HepG2 (cell line): ENCODE measurements around the gene PRDX5. TPM values are rescaled to one million over a fixed set of nuclear protein-coding genes. Genes with fewer than 3 reads are reported as not detected.

Experiments
- IKZF4 ChIP-seq: sonication (generic); formaldehyde crosslinking; IDR thresholded peaks from 2 replicates; pipeline ENCODE4 v1.5.1; 2020; ENCODE audit warnings: borderline replicate concordance, mild to moderate bottlenecking, low read depth, missing genetic modification reagents; ENCODE audit errors: not compliant biosample characterization
- ZBTB21 ChIP-seq: sonication (generic); formaldehyde crosslinking; IDR thresholded peaks from 2 replicates; pipeline ENCODE4 v1.4.0; 2020; ENCODE audit warnings: missing genetic modification reagents
- ZFP36L1 ChIP-seq: sonication (generic); formaldehyde crosslinking; IDR thresholded peaks from 2 replicates; pipeline ENCODE4 v1.8.0; 2022; ENCODE audit warnings: mild to moderate bottlenecking, missing genetic modification reagents, moderate library complexity
- ZNF747 ChIP-seq: sonication (generic); formaldehyde crosslinking; IDR thresholded peaks from 2 replicates; pipeline ENCODE4 v1.8.1; 2023; ENCODE audit warnings: missing genetic modification reagents, mild to moderate bottlenecking, borderline replicate concordance
- polyA plus RNA-seq, 8 experiments: library from polyadenylated mRNA; depleted of rRNA in 3 of 8; stranded (reverse) in 7 of 8; unstranded in 1 of 8; fragments of >200 nt; fragmentation: Illumina TruSeq in 4 of 8; extraction: Trizol in 4 of 8; gene quantifications; 2 replicates each; pipeline versions ENCODE4 v1.2.1 to v1.2.3, GENCODE V29; 2011 to 2016; ENCODE audit warnings: low read depth in 4 of 8, missing spikeins in 1 of 8, mixed read lengths in 1 of 8; ENCODE audit not compliant: insufficient read depth in 1 of 8
- total RNA-seq, 5 experiments: library from RNA; depleted of rRNA; stranded (reverse); fragments of >200 nt; fragmentation: Illumina TruSeq; extraction: Trizol; gene quantifications; 2 replicates each; pipeline ENCODE4 v1.2.3, GENCODE V29; 2016; ENCODE audit warnings: low read depth in 1 of 5
- TF ChIP-seq, protein P1 (sequence below): sonication (generic); formaldehyde crosslinking; IDR thresholded peaks from 2 replicates; pipeline ENCODE4 v1.4.0; 2020; ENCODE audit warnings: mild to moderate bottlenecking, missing genetic modification reagents, borderline replicate concordance
- TF ChIP-seq, protein P2 (sequence below): conservative IDR thresholded peaks from 2 replicates; pipeline ENCODE4 v1.6.1; 2018; ENCODE audit warnings: missing genetic modification reagents
- TF ChIP-seq, protein P3 (sequence below): sonication (generic); formaldehyde crosslinking; IDR thresholded peaks from 2 replicates; pipeline ENCODE4 v1.4.0; 2020; ENCODE audit warnings: missing genetic modification reagents, borderline replicate concordance
- TF ChIP-seq, protein P4 (sequence below): fragments of 450-650 bp; IDR thresholded peaks from 2 replicates; pipeline ENCODE4 v1.6.1; 2016
- TF ChIP-seq, protein P5 (sequence below): sonication (generic); formaldehyde crosslinking; IDR thresholded peaks from 2 replicates; pipeline ENCODE4 v1.4.0; 2020; ENCODE audit warnings: missing genetic modification reagents, borderline replicate concordance

PRDX5 gene
- total and polyA plus RNA-seq, 2 of the 13 experiments (the other 11 are each of a cell fraction or from before 2014, with no cell fraction given): 215 to 311 TPM

DNA sequence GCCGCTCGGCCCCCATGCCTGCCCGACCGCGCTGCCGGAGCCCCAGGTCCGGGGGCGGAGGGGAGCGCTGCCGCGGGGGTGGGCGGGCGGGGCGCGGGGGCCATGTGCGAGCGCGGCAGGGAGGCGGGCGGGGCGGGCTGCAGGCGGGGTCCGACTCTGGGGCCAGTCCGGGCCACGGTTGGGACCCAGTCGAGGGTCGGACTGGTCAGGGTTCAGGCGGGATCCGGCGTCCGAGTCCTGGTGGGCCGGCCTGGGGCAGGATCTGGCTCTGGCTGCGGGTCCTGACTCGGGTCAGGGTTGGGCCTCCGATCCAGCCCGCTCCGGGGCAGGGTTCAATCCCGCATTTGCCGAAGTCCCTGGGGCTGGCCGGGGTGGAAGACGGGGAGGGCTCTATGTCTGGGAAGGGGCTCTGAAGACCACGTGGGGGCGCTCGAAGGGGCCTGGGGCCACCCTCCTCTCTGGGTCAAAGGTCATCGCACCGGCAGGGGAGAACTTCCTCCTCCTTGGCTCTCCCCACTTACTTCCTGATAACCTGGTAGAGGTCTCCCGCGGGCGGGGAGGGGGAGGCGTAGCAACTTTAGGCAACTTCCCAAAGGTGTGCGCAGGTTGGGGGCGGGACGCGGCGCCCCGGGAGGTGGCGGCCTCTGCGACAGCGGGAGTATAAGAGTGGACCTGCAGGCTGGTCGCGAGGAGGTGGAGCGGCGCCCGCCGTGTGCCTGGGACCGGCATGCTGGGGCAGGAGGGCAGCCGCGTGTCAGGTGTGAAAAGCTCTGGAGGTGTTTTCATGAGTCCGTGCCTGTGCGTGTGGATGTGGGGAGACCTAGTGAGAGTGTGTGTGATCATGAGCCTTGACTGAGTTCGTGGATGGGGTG, 12.0 kb upstream of the PRDX5 start (continued):
- TF ChIP-seq, protein P1, sequence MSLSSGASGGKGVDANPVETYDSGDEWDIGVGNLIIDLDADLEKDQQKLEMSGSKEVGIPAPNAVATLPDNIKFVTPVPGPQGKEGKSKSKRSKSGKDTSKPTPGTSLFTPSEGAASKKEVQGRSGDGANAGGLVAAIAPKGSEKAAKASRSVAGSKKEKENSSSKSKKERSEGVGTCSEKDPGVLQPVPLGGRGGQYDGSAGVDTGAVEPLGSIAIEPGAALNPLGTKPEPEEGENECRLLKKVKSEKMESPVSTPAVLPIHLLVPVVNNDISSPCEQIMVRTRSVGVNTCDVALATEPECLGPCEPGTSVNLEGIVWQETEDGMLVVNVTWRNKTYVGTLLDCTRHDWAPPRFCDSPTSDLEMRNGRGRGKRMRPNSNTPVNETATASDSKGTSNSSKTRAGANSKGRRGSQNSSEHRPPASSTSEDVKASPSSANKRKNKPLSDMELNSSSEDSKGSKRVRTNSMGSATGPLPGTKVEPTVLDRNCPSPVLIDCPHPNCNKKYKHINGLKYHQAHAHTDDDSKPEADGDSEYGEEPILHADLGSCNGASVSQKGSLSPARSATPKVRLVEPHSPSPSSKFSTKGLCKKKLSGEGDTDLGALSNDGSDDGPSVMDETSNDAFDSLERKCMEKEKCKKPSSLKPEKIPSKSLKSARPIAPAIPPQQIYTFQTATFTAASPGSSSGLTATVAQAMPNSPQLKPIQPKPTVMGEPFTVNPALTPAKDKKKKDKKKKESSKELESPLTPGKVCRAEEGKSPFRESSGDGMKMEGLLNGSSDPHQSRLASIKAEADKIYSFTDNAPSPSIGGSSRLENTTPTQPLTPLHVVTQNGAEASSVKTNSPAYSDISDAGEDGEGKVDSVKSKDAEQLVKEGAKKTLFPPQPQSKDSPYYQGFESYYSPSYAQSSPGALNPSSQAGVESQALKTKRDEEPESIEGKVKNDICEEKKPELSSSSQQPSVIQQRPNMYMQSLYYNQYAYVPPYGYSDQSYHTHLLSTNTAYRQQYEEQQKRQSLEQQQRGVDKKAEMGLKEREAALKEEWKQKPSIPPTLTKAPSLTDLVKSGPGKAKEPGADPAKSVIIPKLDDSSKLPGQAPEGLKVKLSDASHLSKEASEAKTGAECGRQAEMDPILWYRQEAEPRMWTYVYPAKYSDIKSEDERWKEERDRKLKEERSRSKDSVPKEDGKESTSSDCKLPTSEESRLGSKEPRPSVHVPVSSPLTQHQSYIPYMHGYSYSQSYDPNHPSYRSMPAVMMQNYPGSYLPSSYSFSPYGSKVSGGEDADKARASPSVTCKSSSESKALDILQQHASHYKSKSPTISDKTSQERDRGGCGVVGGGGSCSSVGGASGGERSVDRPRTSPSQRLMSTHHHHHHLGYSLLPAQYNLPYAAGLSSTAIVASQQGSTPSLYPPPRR (CRISPR knock-in tag): no peak
- TF ChIP-seq ZNF747 (CRISPR knock-in tag) (no peak), IKZF4 (CRISPR knock-in tag) (peak; percentile 63), ZFP36L1 (CRISPR knock-in tag) (no peak), ZBTB21 (no peak)
- TF ChIP-seq, protein P2, sequence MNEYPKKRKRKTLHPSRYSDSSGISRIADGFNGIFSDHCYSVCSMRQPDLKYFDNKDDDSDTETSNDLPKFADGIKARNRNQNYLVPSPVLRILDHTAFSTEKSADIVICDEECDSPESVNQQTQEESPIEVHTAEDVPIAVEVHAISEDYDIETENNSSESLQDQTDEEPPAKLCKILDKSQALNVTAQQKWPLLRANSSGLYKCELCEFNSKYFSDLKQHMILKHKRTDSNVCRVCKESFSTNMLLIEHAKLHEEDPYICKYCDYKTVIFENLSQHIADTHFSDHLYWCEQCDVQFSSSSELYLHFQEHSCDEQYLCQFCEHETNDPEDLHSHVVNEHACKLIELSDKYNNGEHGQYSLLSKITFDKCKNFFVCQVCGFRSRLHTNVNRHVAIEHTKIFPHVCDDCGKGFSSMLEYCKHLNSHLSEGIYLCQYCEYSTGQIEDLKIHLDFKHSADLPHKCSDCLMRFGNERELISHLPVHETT (CRISPR knock-in tag): no peak
- TF ChIP-seq, protein P3, sequence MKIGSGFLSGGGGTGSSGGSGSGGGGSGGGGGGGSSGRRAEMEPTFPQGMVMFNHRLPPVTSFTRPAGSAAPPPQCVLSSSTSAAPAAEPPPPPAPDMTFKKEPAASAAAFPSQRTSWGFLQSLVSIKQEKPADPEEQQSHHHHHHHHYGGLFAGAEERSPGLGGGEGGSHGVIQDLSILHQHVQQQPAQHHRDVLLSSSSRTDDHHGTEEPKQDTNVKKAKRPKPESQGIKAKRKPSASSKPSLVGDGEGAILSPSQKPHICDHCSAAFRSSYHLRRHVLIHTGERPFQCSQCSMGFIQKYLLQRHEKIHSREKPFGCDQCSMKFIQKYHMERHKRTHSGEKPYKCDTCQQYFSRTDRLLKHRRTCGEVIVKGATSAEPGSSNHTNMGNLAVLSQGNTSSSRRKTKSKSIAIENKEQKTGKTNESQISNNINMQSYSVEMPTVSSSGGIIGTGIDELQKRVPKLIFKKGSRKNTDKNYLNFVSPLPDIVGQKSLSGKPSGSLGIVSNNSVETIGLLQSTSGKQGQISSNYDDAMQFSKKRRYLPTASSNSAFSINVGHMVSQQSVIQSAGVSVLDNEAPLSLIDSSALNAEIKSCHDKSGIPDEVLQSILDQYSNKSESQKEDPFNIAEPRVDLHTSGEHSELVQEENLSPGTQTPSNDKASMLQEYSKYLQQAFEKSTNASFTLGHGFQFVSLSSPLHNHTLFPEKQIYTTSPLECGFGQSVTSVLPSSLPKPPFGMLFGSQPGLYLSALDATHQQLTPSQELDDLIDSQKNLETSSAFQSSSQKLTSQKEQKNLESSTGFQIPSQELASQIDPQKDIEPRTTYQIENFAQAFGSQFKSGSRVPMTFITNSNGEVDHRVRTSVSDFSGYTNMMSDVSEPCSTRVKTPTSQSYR (CRISPR knock-in tag): 0 out of 2 replicates have a peak, but pooled peaks have one; percentile 21
- TF ChIP-seq, protein P4, sequence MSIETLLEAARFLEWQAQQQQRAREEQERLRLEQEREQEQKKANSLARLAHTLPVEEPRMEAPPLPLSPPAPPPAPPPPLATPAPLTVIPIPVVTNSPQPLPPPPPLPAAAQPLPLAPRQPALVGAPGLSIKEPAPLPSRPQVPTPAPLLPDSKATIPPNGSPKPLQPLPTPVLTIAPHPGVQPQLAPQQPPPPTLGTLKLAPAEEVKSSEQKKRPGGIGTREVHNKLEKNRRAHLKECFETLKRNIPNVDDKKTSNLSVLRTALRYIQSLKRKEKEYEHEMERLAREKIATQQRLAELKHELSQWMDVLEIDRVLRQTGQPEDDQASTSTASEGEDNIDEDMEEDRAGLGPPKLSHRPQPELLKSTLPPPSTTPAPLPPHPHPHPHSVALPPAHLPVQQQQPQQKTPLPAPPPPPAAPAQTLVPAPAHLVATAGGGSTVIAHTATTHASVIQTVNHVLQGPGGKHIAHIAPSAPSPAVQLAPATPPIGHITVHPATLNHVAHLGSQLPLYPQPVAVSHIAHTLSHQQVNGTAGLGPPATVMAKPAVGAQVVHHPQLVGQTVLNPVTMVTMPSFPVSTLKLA: peak; percentile 2
- TF ChIP-seq, protein P5, sequence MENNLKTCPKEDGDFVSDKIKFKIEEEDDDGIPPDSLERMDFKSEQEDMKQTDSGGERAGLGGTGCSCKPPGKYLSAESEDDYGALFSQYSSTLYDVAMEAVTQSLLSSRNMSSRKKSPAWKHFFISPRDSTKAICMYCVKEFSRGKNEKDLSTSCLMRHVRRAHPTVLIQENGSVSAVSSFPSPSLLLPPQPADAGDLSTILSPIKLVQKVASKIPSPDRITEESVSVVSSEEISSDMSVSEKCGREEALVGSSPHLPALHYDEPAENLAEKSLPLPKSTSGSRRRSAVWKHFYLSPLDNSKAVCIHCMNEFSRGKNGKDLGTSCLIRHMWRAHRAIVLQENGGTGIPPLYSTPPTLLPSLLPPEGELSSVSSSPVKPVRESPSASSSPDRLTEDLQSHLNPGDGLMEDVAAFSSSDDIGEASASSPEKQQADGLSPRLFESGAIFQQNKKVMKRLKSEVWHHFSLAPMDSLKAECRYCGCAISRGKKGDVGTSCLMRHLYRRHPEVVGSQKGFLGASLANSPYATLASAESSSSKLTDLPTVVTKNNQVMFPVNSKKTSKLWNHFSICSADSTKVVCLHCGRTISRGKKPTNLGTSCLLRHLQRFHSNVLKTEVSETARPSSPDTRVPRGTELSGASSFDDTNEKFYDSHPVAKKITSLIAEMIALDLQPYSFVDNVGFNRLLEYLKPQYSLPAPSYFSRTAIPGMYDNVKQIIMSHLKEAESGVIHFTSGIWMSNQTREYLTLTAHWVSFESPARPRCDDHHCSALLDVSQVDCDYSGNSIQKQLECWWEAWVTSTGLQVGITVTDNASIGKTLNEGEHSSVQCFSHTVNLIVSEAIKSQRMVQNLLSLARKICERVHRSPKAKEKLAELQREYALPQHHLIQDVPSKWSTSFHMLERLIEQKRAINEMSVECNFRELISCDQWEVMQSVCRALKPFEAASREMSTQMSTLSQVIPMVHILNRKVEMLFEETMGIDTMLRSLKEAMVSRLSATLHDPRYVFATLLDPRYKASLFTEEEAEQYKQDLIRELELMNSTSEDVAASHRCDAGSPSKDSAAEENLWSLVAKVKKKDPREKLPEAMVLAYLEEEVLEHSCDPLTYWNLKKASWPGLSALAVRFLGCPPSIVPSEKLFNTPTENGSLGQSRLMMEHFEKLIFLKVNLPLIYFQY (CRISPR knock-in tag): peak; percentile 41; the same call in 1 of the 2 replicates
